AG10803 (cell line): ENCODE measurements around the gene MPP2.

Experiments used
- DNase-seq: peaks from one replicate; pipeline ENCODE4 v3.0.0; 2010; ENCODE audit warnings: low read depth
- H3K4me3 ChIP-seq: 2 replicates; pipeline ENCODE4 v1.5.1; 2011; ENCODE audit warnings: mild to moderate bottlenecking, low read length, control low read depth
- CTCF ChIP-seq: conservative IDR thresholded peaks from 2 replicates; pipeline ENCODE4 v1.5.1; 2011; ENCODE audit warnings: mild to moderate bottlenecking, low read length, control low read depth, inconsistent platforms

The MPP2 gene

GRCh38 chr17:43832976-43833829 lies 74.1 kb downstream of the MPP2 start, which contains the start of gene MPP3:
MPP3 (minus strand) TSS chr17:43833146; CDS start chr17:43831906, 1,240 bp downstream.
- DNase-seq: peak; percentile 66
- H3K4me3 ChIP-seq: peak within 1 kb of the TSS; percentile 67
- no peak for TF ChIP-seq CTCF

GRCh38 chr17:43832168-43832975 lies 75.0 kb downstream of the MPP2 start:
- H3K4me3 ChIP-seq: peak overlapping the region; percentile 67
- no peak for TF ChIP-seq CTCF
- peak; percentile 73 for DNase-seq

DNA sequence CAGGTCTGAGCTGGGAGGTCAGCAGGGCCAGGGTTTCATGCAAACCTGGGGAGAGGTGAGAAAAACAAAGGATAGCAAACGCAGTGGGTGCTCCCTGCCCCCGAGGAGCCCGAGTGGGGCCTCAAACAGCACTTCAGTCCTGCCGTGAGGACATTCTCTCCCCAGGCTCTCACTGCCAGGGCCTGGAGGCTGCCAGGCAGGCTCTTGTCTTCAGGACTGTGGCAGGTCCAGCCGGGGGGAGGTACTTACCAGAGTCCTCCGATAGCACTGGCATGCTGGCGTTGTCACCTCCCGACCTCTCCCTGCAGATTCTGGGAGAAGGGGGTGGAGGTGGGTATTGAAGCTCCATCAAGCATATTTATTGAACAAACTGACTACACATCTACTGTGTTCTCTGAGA lies 75.7 kb downstream of the MPP2 start:
- no peak overlapping the region; the same call in 1 of the 2 replicates for H3K4me3 ChIP-seq
- TF ChIP-seq CTCF: no peak
- DNase-seq: no peak

DNA sequence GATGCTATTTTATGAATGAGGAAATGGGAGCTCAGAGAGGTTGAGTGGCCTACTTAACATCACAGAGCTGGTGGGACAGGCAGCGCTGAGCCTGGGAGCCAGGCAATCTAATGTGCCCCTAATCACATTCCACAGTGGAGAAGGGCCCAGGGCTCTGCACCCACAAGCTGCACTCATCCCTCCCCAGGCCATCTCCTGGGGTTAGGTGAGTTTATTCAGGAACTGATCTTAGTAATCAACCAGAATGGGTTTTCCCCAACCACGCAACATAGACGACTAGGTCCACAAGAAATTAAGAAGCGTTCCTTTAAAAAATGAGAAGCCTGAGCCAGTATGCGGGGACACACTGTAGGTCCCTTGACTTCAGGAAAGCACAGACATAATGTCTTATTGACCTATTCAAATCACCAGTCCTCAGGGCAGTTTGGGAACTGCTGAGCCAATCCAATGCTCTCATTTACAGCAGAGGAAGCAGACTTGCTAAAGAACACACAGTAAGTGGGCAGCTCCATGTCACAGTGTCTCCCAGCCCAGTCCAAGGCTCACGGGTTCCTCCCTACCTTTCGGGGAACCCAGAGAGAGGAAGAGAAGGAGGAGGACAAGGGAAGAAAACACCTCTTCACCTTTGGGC lies 76.7 kb downstream of the MPP2 start:
- H3K4me3 ChIP-seq: no peak overlapping the region
- TF ChIP-seq CTCF: no peak
- DNase-seq: no peak

DNA sequence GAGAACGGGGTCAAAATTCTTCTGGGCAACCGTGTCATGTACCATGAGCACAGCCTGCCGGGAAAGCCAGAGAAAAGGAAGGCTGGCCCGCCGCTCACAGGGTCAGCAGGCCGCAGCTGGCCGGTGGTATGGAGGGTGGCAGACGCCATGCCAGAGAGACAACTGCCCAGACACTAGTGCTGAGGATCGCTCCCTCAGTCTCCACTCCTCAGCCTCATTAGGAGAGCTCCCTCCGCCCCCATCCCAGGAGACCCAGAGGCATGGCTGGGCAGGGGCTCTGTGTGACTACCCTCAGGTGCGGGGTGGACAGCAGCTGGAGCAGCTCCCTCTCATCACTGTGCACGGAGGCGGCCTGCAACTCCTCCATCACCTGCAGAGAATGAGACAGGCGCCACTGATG lies 77.6 kb downstream of the MPP2 start:
- DNase-seq: no peak
- no peak for TF ChIP-seq CTCF

DNA sequence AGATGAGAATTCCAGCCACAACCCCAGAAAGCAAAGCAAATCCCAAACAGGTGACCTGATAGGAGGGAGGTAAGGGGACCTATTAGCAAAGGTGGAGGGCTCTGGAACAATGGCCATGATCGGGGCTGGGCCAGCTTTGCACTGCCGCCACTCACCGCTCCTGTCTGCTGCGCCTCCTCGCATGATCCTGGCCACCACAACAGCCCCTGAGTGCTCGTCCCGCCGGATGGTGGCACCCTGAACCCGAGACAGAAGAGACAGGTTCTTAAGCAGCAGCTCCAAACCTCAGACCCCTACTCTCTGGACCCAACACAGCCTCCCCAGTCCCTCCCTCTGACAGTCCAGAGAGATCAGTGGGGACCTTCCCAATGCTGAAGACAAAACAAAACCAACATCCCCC lies 79.7 kb downstream of the MPP2 start:
- DNase-seq: no peak
- TF ChIP-seq CTCF: no peak
- no peak overlapping the region for H3K4me3 ChIP-seq

More for the DNA sequence above, 77.6 kb downstream of the MPP2 start:
- H3K4me3 ChIP-seq: no peak overlapping the region
